CD4-positive, alpha-beta T cell treated with Interferon gamma for 1 hour (primary cell): ENCODE results near the gene AGBL4.
"Not testable (repeated sequence)": the region's sequence is repeated elsewhere in the genome, so short reads cannot be mapped to it uniquely, and the experiment has no call there.

Source experiments
- DNase-seq: peaks from one replicate; pipeline ENCODE4 v3.0.0-alpha.2; 2020

Gene AGBL4

GRCh38 chr1:49002981-49003380 lies 1020.8 kb downstream of the AGBL4 start:
- not testable (repeated sequence) for DNase-seq

- DNase-seq, result no peak
Observed at GRCh38 chr1:48999321-48999720, 1024.4 kb downstream of the AGBL4 start.

GRCh38 chr1:48996311-48996710 lies 1027.4 kb downstream of the AGBL4 start:
- DNase-seq, result no peak

GRCh38 chr1:48988633-48989197 lies 1035.0 kb downstream of the AGBL4 start:
- DNase-seq, result no peak

GRCh38 chr1:48979940-48980339 lies 1043.8 kb downstream of the AGBL4 start:
- DNase-seq, result no peak

DNA sequence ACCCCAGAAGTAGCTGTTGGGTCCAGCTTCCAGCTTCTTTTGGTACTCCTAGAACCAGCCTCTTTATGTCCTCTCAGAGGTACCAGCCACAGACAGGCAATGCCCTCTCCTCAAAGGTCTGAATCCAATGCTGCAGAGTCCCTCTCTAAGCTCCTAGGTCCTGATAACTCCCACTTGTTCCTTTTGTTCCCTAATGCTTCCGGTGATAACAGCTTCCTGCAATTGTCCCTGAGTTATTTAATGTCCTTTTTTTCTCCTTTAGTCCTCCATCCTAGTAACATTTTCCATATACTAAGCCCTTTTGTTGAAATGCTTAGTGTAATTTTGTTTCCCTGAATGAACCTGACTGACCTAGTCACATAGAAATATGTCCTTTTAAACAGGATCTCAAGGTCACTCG lies 1045.3 kb downstream of the AGBL4 start:
- no peak for DNase-seq

DNA sequence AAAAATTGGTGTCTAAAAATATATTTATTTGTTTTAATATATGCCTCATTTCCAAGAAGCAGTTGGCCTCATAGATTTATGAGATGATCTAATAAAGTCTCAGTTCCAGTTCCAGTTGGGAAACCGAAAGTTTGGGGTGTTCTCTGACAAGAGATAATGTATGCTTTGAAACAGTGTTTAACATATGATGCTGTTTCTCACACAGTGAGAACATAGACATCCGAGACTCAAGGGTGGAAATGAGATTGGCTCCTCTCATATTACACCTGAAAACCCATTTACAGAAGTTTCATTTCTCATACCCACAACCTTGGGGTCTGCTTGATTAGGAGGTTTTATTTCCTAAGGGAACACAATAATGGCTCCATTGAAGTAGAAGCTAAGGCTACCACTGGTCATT lies 1046.5 kb downstream of the AGBL4 start:
- no peak for DNase-seq

DNA sequence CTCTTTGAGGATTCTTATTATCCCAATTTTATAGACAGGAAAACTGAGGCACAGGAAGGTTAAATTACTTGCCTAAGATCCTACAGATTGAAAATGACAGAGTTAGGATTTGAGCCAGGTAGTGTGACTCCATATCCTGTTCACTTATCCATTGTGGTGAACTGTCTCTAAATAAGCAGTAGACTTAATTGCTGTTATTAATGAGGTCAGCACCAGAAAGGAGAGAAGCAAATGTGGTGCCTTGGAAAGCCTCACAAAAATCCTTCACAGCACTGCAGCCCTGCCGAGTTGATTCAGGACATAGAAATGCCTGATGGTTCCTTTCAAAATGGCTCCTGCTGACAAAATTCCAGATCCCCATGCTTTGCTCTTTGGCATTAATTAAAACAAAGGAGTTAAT lies 1053.8 kb downstream of the AGBL4 start:
- no peak for DNase-seq

DNA sequence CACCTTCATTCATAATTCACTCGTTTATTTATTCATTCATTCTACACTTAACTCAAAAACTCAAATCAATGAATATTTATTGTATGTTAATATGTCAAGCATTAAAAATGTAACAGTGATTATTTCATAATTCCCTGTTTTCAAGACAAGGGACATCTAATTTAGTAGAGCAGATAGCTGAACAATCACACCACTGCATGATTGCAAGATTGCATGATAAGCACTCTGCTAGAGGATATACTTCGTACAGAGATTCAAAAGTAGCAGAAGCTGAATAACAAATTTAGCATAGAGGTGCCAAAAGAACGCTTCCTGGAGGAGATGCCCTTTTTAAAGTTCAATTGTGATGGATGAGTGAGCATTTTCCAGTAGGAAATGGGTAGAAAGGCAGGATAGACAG lies 1056.4 kb downstream of the AGBL4 start:
- DNase-seq, result no peak

DNA sequence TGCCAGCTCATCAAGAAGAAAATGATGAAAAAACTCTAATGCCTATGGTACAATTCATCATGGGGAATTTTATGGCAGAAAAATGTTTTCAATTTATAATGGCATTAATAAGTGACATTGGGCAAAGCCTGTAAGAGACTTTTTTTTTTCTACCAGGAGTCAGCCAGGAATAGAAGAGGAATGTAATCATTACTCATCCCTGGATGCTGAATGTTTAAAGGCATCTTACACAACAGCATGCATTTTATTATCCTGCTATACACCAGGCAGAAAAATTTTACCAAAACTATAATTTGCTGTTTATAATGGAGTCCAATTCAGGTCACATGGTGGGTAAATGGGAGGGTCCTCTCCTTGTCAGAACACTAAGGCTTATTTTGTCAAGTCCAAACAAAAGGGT lies 1057.2 kb downstream of the AGBL4 start:
- DNase-seq, result no peak

DNA sequence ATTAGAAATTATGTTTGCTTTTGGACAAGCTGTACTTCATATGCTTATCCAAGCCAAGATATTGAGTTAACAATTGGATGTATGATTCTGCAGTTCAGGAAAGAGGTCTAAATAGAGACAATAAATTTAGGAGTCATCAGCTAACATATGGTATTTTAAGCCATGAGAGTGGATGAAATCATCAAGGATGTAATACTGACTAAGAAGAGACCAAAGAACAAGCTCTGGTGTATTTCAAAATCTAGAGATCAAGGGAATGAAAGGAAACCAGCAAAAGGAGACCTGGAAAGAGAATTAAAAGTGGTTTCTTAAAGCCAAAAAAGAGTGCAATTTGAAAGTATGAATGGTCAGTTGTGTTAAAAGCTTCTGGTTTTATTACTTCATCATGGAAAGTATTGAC lies 1063.4 kb downstream of the AGBL4 start:
- no peak for DNase-seq

DNA sequence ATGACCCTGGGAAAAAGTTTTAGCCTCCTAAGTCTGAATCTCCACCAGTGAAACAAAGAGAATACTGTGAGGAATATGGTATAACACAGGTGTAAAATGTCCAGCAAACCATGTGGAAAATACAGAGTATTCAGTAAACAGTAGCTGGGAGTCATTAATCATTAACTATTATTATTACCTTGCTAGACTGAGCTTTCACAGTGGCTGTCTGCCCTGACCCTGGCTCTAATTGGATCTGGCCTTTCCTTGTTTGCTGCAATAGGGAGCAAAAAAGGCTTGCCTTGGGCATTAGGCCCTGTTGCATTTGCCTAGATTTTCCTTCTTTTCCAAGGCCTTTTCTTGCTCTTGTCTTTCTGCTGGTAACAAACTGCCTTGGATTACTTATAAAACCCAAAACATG lies 1068.0 kb downstream of the AGBL4 start:
- DNase-seq, result no peak

GRCh38 chr1:48953617-48954016 lies 1070.1 kb downstream of the AGBL4 start:
- DNase-seq, result no peak

GRCh38 chr1:48948562-48948961 lies 1075.2 kb downstream of the AGBL4 start:
- no peak for DNase-seq

GRCh38 chr1:48947761-48948537 lies 1075.8 kb downstream of the AGBL4 start:
- no peak for DNase-seq

- no peak for DNase-seq
Observed at GRCh38 chr1:48946070-48946469, 1077.7 kb downstream of the AGBL4 start.

DNA sequence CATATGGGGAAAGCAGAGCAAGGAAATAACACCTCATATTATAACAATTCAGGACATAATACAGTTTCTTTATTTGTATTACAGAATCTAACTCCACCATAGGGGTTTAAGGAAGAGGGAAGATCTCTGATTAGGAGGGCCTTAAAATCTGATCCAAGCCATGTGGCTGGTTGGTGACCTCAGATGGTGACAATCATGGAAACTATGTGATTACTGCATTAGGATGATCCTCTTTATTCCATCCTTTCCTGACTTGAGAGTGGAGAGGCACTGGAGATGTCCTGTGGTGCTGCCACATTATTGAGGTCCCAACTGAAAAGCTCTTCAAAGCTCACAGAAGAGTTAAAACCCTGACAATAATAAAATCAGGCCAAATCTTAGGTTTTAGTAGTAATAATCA lies 1078.9 kb downstream of the AGBL4 start:
- DNase-seq, result no peak

DNA sequence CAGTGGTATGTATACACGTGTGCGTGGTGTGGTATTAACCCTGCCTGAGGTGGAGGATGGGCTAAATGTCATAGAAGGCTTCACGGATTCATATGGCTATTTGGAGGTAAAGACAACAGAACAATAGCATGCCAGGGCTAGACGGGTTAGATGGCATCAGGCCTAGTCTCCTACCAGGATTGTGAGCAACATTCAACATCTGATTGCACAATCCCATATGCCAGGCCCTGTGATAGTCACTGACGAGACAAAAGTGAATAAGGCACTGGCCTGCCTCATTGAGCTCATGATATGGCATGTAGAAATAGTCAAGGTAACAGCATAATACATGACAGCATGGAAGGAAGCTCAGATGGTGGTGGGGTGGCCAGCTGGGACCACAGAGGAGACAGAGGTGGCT lies 1079.9 kb downstream of the AGBL4 start:
- DNase-seq, result no peak

DNA sequence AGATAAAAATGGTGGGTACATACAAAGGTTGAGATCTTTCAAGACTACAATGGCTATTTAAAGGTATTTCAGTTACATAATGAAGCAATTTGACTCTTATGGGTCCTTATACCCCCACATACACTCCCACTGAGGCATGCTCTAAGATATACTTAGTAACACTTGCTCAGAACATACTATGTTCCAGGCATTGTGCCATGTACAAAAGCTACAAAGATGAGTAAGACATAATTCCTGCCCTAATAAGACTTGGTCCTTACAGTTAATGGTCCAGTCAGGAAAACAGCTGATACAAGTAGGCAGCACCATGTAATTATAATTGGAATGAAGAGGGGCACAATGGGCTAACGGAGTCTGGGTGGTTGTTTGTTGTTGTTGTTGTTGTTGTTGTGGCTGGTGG lies 1080.4 kb downstream of the AGBL4 start:
- no peak for DNase-seq

GRCh38 chr1:48940962-48941732 lies 1082.6 kb downstream of the AGBL4 start:
- DNase-seq, result no peak

GRCh38 chr1:48940354-48940753 lies 1083.4 kb downstream of the AGBL4 start:
- no peak for DNase-seq

DNA sequence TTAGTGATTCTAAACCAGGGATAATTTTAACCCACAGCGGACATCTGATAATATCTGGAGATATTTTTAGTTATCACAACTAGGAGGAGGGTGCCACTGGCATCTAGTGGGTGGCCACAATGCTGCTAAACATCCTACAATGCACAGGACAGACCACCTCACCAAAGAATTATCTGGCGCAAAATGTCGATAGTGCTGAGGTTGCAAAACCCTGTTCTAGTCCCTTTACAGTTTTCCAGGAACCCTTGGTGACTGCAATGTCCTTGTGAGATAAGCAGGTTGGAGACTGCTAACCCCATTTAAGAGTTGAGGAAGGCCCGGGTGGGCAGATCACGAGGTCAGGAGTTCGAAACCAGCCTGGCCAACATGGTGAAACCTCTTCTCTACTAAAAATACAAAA lies 1083.9 kb downstream of the AGBL4 start:
- no peak for DNase-seq

DNA sequence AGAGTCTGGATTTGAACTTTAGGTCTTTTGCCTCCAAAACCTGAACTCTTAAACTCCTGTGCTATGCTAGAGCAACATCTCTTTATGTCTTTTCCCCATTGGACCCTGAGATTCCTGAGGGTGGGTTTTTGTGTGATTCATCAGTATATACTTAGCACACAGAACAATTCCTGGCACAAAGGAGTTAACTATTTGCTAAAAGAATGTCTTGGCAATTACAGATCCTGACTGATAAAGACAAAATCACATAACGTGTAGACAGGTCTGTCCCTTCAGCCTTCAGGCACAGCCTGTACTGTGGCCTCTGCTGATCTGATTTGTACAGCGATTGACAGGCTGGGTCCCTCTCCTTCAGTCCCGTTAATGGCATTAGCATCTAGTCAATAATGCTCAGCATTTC lies 1084.7 kb downstream of the AGBL4 start:
- no peak for DNase-seq

DNA sequence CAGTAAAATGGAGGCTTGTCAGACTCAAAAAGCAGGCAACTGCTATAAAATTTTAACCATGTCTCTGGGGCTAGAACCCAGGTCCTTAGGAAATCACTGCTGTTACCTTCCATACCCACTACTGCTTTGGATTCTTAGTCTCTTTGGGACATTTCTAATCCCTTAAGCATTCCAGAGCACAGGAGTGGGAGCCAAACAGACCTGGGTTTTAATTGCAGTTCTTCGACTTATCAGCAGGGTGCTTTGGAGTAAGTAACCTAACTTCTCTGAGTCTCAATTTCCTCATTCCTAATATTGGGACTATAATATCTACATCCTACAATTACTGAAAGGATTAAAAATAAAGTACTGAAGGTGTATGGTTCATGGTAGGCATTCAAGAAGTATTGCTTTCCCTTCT lies 1086.0 kb downstream of the AGBL4 start:
- DNase-seq, result no peak
